Loucy (cell line): Measurements from ENCODE around the gene CD300E.

Experiments used
- H2AFZ ChIP-seq: fragments of 200-600 bp; sonication (generic); 2 replicates; pipeline ENCODE4 v1.6.0; 2016; ENCODE audit warnings: antibody characterized with exemption, mild to moderate bottlenecking, low read length, moderate library complexity
- H3F3A ChIP-seq: fragments of 200-600 bp; 2 replicates; pipeline ENCODE4 v1.6.0; 2016; ENCODE audit warnings: antibody characterized with exemption, low read depth, mild to moderate bottlenecking
- H3K27me3 ChIP-seq: fragments of 200-600 bp; sonication (generic); 2 replicates; pipeline ENCODE4 v1.6.1; 2014; ENCODE audit warnings: low read length, mild to moderate bottlenecking; ENCODE audit not compliant: insufficient read depth, poor library complexity, severe bottlenecking
- H3K36me3 ChIP-seq: fragments of 200-600 bp; sonication (generic); 2 replicates; pipeline ENCODE4 v1.6.1; 2016; ENCODE audit warnings: low read length; ENCODE audit not compliant: insufficient read depth
- H3K4me1 ChIP-seq: fragments of 200-600 bp; sonication (generic); 2 replicates; pipeline ENCODE4 v1.5.1; 2014; ENCODE audit warnings: low read length, mild to moderate bottlenecking; ENCODE audit not compliant: insufficient read depth, poor library complexity, severe bottlenecking
- H3K4me2 ChIP-seq: fragments of 200-600 bp; sonication (generic); 2 replicates; pipeline ENCODE4 v1.6.0; 2014; ENCODE audit warnings: antibody characterized with exemption, low read length, low read depth, mild to moderate bottlenecking; ENCODE audit not compliant: poor library complexity, severe bottlenecking
- H3K4me3 ChIP-seq: fragments of 200-600 bp; sonication (generic); 2 replicates; pipeline ENCODE4 v1.5.1; 2014; ENCODE audit warnings: low read length, mild to moderate bottlenecking, mixed read lengths; ENCODE audit not compliant: poor library complexity, severe bottlenecking
- H3K79me2 ChIP-seq: fragments of 200-600 bp; sonication (generic); 2 replicates; pipeline ENCODE4 v1.6.1; 2014; ENCODE audit warnings: low read length; ENCODE audit not compliant: insufficient read depth
- H3K9ac ChIP-seq: fragments of 200-600 bp; sonication (generic); 2 replicates; pipeline ENCODE4 v1.6.0; 2014; ENCODE audit warnings: mild to moderate bottlenecking, low read depth, low read length, moderate library complexity; ENCODE audit not compliant: poor library complexity, severe bottlenecking
- H3K9me2 ChIP-seq: fragments of 200-600 bp; sonication (generic); replicated peaks from 2 replicates; pipeline ENCODE4 v1.6.1; 2016; ENCODE audit warnings: low read depth, low read length, mixed read lengths
- H3K9me3 ChIP-seq: fragments of 200-600 bp; sonication (generic); 2 replicates; pipeline ENCODE4 v1.6.1; 2014; ENCODE audit warnings: mild to moderate bottlenecking, antibody characterized with exemption, low read length, low read depth; ENCODE audit not compliant: insufficient read depth
- H4K20me1 ChIP-seq: fragments of 200-600 bp; sonication (generic); 2 replicates; pipeline ENCODE4 v1.6.0; 2014; ENCODE audit warnings: antibody characterized with exemption, low read length, mild to moderate bottlenecking; ENCODE audit not compliant: insufficient read depth, poor library complexity, severe bottlenecking
- CTCF ChIP-seq: fragments of 200-600 bp; sonication (generic); conservative IDR thresholded peaks from 2 replicates; pipeline ENCODE4 v1.5.1; 2014; ENCODE audit warnings: mild to moderate bottlenecking, antibody characterized with exemption, low read length
- EZH2phosphoT487 ChIP-seq: fragments of 200-600 bp; IDR thresholded peaks from 2 replicates; pipeline ENCODE4 v1.6.1; 2018; ENCODE audit warnings: antibody characterized with exemption, mild to moderate bottlenecking, moderate library complexity, borderline replicate concordance

Gene CD300E

GRCh38 chr17:74601944-74602572 is 21.5 kb downstream of the CD300E start:
- H3K9ac ChIP-seq: no peak overlapping the region
- H2AFZ ChIP-seq: no peak overlapping the region
- peaks cover 7% of the 10 kb centered on the region for H3K4me1 ChIP-seq
- H3K4me2 ChIP-seq: no peak overlapping the region
- no peaks in the 10 kb centered on the region for H3K9me3 ChIP-seq
- H4K20me1 ChIP-seq: no peaks in the 10 kb centered on the region
- peak; percentile 65 for TF ChIP-seq CTCF
- no peak for TF ChIP-seq EZH2phosphoT487
- no peaks in the 10 kb centered on the region for H3K9me2 ChIP-seq
- H3K79me2 ChIP-seq: no peaks in the 10 kb centered on the region
- H3K27me3 ChIP-seq: no peaks in the 10 kb centered on the region
- H3F3A ChIP-seq: no peaks in the 10 kb centered on the region
- H3K4me3 ChIP-seq: no peak overlapping the region
- no peaks in the 10 kb centered on the region for H3K36me3 ChIP-seq

- H3K9ac ChIP-seq: no peak overlapping the region
Measured at GRCh38 chr17:74599448-74599939, 24.0 kb downstream of the CD300E start.

GRCh38 chr17:74599023-74599399 is 24.5 kb downstream of the CD300E start:
- Histone ChIP-seq H3F3A (no peaks in the 10 kb centered on the region), H4K20me1 (no peaks in the 10 kb centered on the region), H3K27me3 (no peaks in the 10 kb centered on the region), H3K9ac (no peak overlapping the region), H3K4me3 (no peak overlapping the region), H3K4me1 (peaks cover 7% of the 10 kb centered on the region), H3K36me3 (no peaks in the 10 kb centered on the region), H3K9me2 (no peaks in the 10 kb centered on the region), H3K9me3 (no peaks in the 10 kb centered on the region), H3K4me2 (no peak overlapping the region), H3K79me2 (no peaks in the 10 kb centered on the region), H2AFZ (no peak overlapping the region)
- TF ChIP-seq EZH2phosphoT487 (no peak), CTCF (no peak)

More at GRCh38 chr17:74599448-74599939, 24.0 kb downstream of the CD300E start:
- Histone ChIP-seq H3F3A (no peaks in the 10 kb centered on the region), H3K4me2 (no peak overlapping the region), H3K79me2 (no peaks in the 10 kb centered on the region), H3K27me3 (no peaks in the 10 kb centered on the region), H3K9me3 (no peaks in the 10 kb centered on the region), H3K36me3 (no peaks in the 10 kb centered on the region), H3K4me1 (peaks cover 7% of the 10 kb centered on the region), H2AFZ (no peak overlapping the region), H4K20me1 (no peaks in the 10 kb centered on the region), H3K4me3 (no peak overlapping the region), H3K9me2 (no peaks in the 10 kb centered on the region)
- TF ChIP-seq EZH2phosphoT487 (no peak), CTCF (no peak)
